Neural progenitor cell (in vitro differentiated cells): ENCODE measurements around the gene ULK4.

Source experiments
- CTCF ChIP-seq: fragments of 200-600 bp; sonication (generic); IDR thresholded peaks from 2 replicates; pipeline ENCODE4 v1.5.1; 2017; ENCODE audit warnings: antibody characterized with exemption, mild to moderate bottlenecking
- EZH2 ChIP-seq: fragments of 200-600 bp; sonication (generic); IDR thresholded peaks from 2 replicates; pipeline ENCODE4 v1.6.1; 2017; ENCODE audit warnings: antibody characterized with exemption, mild to moderate bottlenecking, moderate library complexity

DNA sequence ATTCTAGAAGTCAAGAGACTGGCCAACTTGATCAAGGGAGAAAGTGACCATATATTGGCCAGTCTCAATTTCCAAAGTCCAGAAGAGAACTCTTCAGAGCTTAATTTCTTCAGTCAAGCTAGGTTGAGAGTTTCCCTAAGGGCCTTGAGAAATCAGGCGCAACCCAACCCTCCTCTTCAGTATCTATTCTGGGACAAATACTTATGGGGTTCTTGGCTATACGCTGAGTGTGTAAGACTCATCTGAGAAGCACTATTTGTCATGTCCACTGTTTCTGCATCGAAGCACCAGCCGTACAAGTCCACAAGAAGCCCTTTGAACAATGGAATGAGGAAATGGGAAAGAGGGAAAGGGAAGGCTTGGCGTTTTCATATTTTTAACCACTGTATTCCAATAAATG lies 383.1 kb downstream of the ULK4 start:
- TF ChIP-seq CTCF (no peak), EZH2 (no peak)
